SU-DHL-6 (cell line): ENCODE measurements around the gene ANO6.

ENCODE experiments used
- H2AFZ ChIP-seq: fragments of 200-600 bp; sonication (generic); 2 replicates; pipeline ENCODE4 v1.6.1; 2014; ENCODE audit warnings: low read depth, mild to moderate bottlenecking, moderate library complexity, mixed read lengths, antibody characterized with exemption, low read length; ENCODE audit not compliant: severe bottlenecking
- H3F3A ChIP-seq: fragments of 200-600 bp; shearing (Covaris generic); 2 replicates; pipeline ENCODE4 v1.6.0; 2016; ENCODE audit warnings: antibody characterized with exemption, mild to moderate bottlenecking; ENCODE audit not compliant: insufficient read depth
- H3K27ac ChIP-seq: fragments of 200-600 bp; sonication (generic); 2 replicates; pipeline ENCODE4 v1.5.1; 2016; ENCODE audit warnings: low read depth, mild to moderate bottlenecking, low read length, moderate library complexity, mixed read lengths
- H3K27me3 ChIP-seq: fragments of 200-600 bp; sonication (generic), shearing (Covaris generic); 2 replicates; pipeline ENCODE4 v1.6.0; 2014; ENCODE audit warnings: mild to moderate bottlenecking, low read length
- H3K36me3 ChIP-seq: fragments of 200-600 bp; sonication (generic); 2 replicates; pipeline ENCODE4 v1.6.1; 2014; ENCODE audit warnings: mild to moderate bottlenecking, low read length, mixed read lengths
- H3K4me2 ChIP-seq: fragments of 300-600, 200-600 bp; shearing (Covaris generic), sonication (generic); 2 replicates; pipeline ENCODE4 v1.6.0; 2014; ENCODE audit warnings: low read length, low read depth, mild to moderate bottlenecking; ENCODE audit not compliant: poor library complexity, severe bottlenecking
- H3K4me3 ChIP-seq: fragments of 200-600 bp; sonication (generic); 2 replicates; pipeline ENCODE4 v1.5.1; 2014; ENCODE audit warnings: antibody characterized with exemption, low read length, mild to moderate bottlenecking, mixed read lengths; ENCODE audit not compliant: insufficient read depth, poor library complexity, severe bottlenecking
- H3K79me2 ChIP-seq: fragments of 200-600 bp; sonication (generic); 2 replicates; pipeline ENCODE4 v1.6.1; 2014; ENCODE audit warnings: mild to moderate bottlenecking, low read length, moderate library complexity; ENCODE audit not compliant: insufficient read depth
- H3K9ac ChIP-seq: fragments of 200-600 bp; sonication (generic); 2 replicates; pipeline ENCODE4 v1.7.0; 2014; ENCODE audit warnings: mild to moderate bottlenecking, low read length
- H3K9me2 ChIP-seq: fragments of 200-600 bp; sonication (generic); replicated peaks from 2 replicates; pipeline ENCODE4 v1.6.1; 2014; ENCODE audit warnings: low read length; ENCODE audit not compliant: insufficient read depth
- H3K9me3 ChIP-seq: fragments of 200-600 bp; sonication (generic); 2 replicates; pipeline ENCODE4 v1.6.1; 2014; ENCODE audit warnings: low read length, mixed read lengths; ENCODE audit not compliant: insufficient read depth
- H4K20me1 ChIP-seq: fragments of 200-600 bp; sonication (generic); 2 replicates; pipeline ENCODE4 v1.6.1; 2014; ENCODE audit warnings: low read depth, mild to moderate bottlenecking, antibody characterized with exemption, low read length, moderate library complexity, mixed read lengths
- CTCF ChIP-seq: fragments of 200-600 bp; sonication (generic); IDR thresholded peaks from one replicate; pipeline ENCODE4 v1.5.1; 2017; ENCODE audit warnings: antibody characterized with exemption, mild to moderate bottlenecking, low read length, moderate library complexity; ENCODE audit not compliant: insufficient read depth, poor library complexity, severe bottlenecking
- EZH2phosphoT487 ChIP-seq: fragments of 200-600 bp; sonication (generic), shearing (Covaris generic); conservative IDR thresholded peaks from 2 replicates; pipeline ENCODE4 v1.6.1; 2018; ENCODE audit warnings: mild to moderate bottlenecking, antibody characterized with exemption, low read length, moderate library complexity, mixed read lengths

ANO6 gene

GRCh38 chr12:45256721-45257120 lies 40.8 kb downstream of the ANO6 start:
- Histone ChIP-seq H3K9me2 (no peaks in the 10 kb centered on the region), H3K27ac (no peak overlapping the region), H3K79me2 (no peaks in the 10 kb centered on the region), H4K20me1 (no peaks in the 10 kb centered on the region), H3K9ac (no peak overlapping the region), H3K9me3 (no peaks in the 10 kb centered on the region), H3K4me2 (no peak overlapping the region), H3K4me3 (no peak overlapping the region), H3K36me3 (no peaks in the 10 kb centered on the region), H3F3A (no peaks in the 10 kb centered on the region), H2AFZ (no peak overlapping the region), H3K27me3 (no peaks in the 10 kb centered on the region)
- TF ChIP-seq EZH2phosphoT487 = no peak
- no peak for TF ChIP-seq CTCF

- Histone ChIP-seq H3K4me3 (no peak overlapping the region), H3K9me3 (no peaks in the 10 kb centered on the region), H4K20me1 (no peaks in the 10 kb centered on the region), H3K4me2 (no peak overlapping the region), H2AFZ (no peak overlapping the region), H3F3A (no peaks in the 10 kb centered on the region), H3K27ac (no peak overlapping the region), H3K79me2 (no peaks in the 10 kb centered on the region), H3K9ac (no peak overlapping the region), H3K27me3 (no peaks in the 10 kb centered on the region), H3K9me2 (no peaks in the 10 kb centered on the region), H3K36me3 (no peaks in the 10 kb centered on the region)
- TF ChIP-seq CTCF = no peak
- no peak for TF ChIP-seq EZH2phosphoT487
These were observed 41.5 kb downstream of the ANO6 start for GRCh38 chr12:45257185-45257930.

GRCh38 chr12:45259675-45260074 lies 43.8 kb downstream of the ANO6 start:
- H3K9me2 ChIP-seq = no peaks in the 10 kb centered on the region
- H3K4me3 ChIP-seq = no peak overlapping the region
- no peak overlapping the region for H3K9ac ChIP-seq
- H3K9me3 ChIP-seq = no peaks in the 10 kb centered on the region
- no peaks in the 10 kb centered on the region for H3F3A ChIP-seq
- no peaks in the 10 kb centered on the region for H3K27me3 ChIP-seq
- no peak overlapping the region for H3K27ac ChIP-seq
- no peak overlapping the region for H2AFZ ChIP-seq
- H3K79me2 ChIP-seq = no peaks in the 10 kb centered on the region
- no peaks in the 10 kb centered on the region for H3K36me3 ChIP-seq
- no peak overlapping the region for H3K4me2 ChIP-seq
- no peaks in the 10 kb centered on the region for H4K20me1 ChIP-seq
- TF ChIP-seq EZH2phosphoT487 (no peak), CTCF (no peak)
